GM21576 (cell line): ENCODE measurements around the gene TNFRSF13B.

Experiments
- ATAC-seq: cut with Tn5 transposase; IDR thresholded peaks from one replicate; pipeline ENCODE4 v1.9.1; 2021; ENCODE audit warnings: mild to moderate bottlenecking, moderate library complexity; ENCODE audit not compliant: unreplicated experiment

TNFRSF13B gene

DNA sequence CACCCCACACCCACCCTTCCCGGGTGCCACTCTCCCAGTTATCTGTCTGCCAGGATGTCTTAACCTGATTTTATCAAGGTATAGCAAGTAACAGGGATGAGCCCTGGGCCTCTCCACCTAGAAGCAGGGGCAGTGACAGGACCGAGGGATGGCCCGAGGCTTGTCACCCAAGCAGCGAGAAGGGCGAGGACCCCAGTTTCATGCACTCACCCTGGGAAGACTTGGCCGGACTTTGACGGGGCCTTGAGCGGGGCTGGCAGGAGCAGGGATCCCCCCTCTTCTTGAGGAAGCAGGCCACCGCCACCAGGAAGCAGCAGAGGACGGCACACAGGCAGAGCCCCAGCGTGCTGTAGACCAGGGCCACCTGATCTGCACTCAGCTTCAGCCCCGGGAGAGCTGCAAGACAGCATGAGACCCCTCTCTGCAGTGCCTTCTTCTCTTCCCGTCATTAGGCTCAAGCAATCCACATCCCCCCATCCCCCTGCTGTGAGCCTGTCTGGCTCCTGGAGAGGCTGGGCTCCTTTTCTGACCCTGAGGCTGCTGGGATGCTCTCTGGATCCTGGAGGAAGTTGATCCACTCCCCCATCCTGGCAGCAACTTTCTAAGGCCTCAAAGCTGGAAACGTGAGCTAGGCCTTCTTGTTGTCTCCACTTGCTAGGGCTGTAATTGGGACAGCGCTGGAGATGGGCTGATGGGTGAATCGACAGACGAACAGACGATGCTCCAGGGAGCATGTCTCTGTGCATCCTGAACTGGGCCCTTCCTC lies 31.6 kb downstream of the TNFRSF13B start:
- ATAC-seq: no peak

DNA sequence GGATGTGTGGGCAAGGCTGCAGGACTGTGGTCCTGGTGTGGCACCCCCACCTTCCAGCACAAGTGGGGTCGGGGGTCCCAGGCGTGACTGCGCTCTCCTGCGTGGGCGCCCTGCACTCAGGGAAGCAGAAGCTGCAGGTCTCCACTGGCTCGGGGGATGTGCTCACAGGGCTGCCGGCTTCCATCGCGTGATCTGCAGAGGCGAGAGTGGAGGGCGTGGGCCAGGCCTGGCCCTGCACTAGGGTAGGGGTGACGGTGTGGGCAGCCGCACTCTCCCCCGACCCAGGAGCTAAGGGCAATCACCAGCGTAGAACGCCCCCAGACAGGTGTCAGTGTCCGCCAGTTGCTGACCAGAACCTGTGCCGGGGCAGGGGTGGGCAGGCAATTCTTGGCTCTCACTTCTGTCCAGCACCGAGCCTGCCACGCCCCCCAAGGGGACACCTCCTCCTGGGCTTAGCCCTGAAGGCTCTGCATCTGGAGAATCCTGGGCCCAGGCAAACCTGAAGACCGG lies 32.3 kb downstream of the TNFRSF13B start:
- ATAC-seq: no peak

DNA sequence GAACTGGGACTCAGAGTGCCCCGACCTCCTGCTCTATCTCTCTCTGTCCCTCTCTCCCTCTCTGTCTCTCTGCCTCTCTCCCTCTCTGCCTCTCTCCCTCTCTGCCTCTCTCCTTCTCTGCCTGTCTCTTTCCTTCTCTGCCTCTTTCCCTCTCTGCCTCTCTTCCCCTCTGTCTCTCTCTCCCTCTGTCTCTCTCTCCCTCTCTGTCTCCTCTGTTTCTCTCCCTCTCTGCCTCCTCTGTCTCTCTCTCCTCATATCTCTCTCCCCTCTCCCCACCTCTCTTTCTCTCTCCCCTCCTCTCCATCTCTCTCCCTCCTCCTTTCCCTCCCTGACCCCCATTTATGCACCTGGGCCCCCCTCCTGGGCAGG lies 32.7 kb downstream of the TNFRSF13B start:
- no peak for ATAC-seq

GRCh38 chr17:16938496-16939207 lies 33.3 kb downstream of the TNFRSF13B start:
- ATAC-seq: no peak

DNA sequence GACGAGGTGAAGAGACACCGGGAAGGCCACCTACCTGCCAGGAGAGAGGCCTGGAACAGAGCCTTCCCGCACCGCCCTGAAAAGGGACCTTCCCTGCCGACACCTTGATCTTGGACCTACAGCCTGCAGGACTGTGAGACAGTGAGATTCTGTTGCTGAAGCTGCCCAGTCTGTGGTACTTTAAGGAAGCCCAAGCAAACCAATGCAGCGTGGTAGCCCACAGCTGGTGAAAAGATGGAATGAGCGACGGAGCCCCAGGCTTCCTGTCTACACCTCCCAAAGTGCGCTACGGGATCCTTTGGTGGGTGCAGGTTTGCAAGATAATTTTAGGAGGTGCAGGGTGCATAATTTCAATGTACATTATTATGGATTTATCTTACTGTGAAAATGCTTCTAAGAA lies 33.9 kb downstream of the TNFRSF13B start:
- no peak for ATAC-seq

- no peak for ATAC-seq
These were observed 34.5 kb downstream of the TNFRSF13B start for GRCh38 chr17:16937431-16937830.

- no peak for ATAC-seq
These were observed 35.2 kb downstream of the TNFRSF13B start for GRCh38 chr17:16936536-16937310.

DNA sequence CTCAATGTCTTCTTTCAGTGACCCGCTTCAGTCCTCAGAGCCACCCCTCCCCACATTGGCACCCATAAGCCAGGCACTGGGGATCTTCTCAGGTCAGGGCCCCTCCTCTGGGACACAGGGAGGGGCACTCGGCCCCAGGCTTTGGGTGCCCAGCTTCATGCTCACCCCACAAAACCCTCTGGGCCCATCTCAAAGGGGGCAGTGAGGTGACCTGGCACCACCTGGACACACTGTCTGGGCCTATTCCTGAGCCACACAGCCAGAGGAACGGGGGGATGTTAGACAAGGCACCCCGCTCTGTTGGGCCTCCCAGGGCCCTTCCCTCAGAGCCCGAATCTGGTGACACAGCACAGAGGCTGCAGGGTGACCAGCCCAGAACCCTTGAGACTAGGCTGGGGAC lies 36.1 kb downstream of the TNFRSF13B start:
- ATAC-seq: no peak

GRCh38 chr17:16935241-16935663 lies 36.7 kb downstream of the TNFRSF13B start:
- no peak for ATAC-seq

DNA sequence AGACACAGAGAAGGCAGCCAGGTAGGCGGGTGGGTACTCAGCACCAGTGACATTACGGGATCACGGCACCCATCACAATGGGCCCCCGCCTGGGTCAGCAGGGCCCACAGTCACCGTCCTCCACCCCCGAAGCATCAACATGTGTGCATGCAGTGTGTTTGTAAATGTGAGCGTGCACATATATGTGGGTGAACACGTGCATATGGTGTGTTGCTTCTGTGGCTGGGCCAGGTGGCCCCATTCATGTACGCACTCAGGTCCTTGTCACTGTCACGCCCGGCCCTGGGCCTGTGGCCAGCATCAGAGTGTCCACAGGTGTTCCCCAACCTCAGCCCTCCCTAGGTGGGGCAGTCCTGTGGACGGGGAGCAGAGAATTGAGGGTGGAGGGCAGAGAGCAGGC lies 37.1 kb downstream of the TNFRSF13B start:
- no peak for ATAC-seq

GRCh38 chr17:16934133-16934795 lies 37.7 kb downstream of the TNFRSF13B start:
- no peak for ATAC-seq

GRCh38 chr17:16933317-16934132 lies 38.4 kb downstream of the TNFRSF13B start:
- ATAC-seq: no peak

DNA sequence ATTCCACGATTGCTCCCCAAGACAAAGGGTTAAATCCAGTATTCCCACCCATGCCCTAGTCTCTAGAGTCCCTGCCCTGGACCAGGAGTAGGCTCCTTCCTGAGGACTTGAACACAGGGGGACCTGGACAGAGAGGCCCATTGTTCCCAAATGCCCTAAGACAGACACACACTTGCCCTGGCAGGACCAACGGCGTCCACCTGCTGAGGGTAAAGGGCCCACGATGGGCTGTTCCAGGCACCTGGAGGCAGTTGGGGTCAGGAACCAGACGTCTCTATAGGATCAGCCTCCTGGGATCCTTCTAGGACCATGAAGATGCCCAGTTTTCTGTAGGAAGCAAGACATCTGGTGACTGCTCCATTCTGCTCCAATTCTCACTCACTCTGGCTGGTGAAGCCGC lies 39.3 kb downstream of the TNFRSF13B start:
- no peak for ATAC-seq

DNA sequence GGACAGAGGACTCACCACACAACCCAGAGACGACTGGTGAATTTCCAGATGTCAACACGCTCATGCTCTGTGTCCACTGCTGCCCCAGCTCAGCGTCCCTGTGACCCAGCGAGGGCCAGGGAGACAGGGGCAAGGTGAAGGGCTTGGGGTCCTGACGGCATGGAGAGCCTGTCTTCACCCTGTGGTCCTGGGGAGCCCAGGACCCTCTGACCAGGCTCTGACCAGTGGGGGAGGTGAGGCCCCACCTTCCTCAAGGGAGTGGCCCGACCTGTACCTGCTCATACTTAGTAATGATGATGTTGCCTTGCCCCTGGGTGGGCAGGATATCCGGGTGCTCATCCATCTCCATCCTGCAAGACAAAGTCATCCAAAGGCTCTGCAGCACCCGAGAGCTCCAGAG lies 39.8 kb downstream of the TNFRSF13B start:
- no peak for ATAC-seq

GRCh38 chr17:16931318-16932060 lies 40.4 kb downstream of the TNFRSF13B start:
- no peak for ATAC-seq

- ATAC-seq: no peak
These were observed 41.2 kb downstream of the TNFRSF13B start for GRCh38 chr17:16930571-16931317.

GRCh38 chr17:16929757-16930520 lies 42.0 kb downstream of the TNFRSF13B start:
- ATAC-seq: no peak
